MCF 10A (cell line): ENCODE results near the gene NEK1. TPM values are rescaled to one million over a fixed set of nuclear protein-coding genes. Genes with fewer than 3 reads are reported as not detected.

ENCODE experiments used
- BruUV-seq: library from RNA; stranded (reverse); fragments of 400-500 nt; replicated peaks from 2 replicates; lab custom pipeline; 2021; lab: Mats Ljungman, UMichigan
- CTCF ChIA-PET: fragments of 300-600 bp; sonication (Branson Sonifier 250); formaldehyde crosslinking; extraction: SDS; loops from one replicate; lab custom pipeline; 2021; ENCODE audit warnings: antibody characterized with exemption, inconsistent platforms; lab: Yijun Ruan, JAX
- POLR2A ChIA-PET: fragments of 300-600, 350-650 bp; sonication (Branson Sonifier 250); formaldehyde crosslinking; extraction: SDS; loops from one replicate; lab custom pipeline; 2020; ENCODE audit warnings: antibody characterized with exemption, inconsistent platforms; lab: Yijun Ruan, JAX
- DNase-seq: peaks from one replicate; pipeline ENCODE4 v3.0.0-alpha.2; 2018; ENCODE audit not compliant: unreplicated experiment
- H3K27ac Mint-ChIP-seq: one replicate; pipeline ENCODE4 v1.8.0; 2022; ENCODE audit warnings: mild to moderate bottlenecking, low read depth, mixed read lengths; ENCODE audit not compliant: unreplicated experiment
- H3K27me3 Mint-ChIP-seq: one replicate; pipeline ENCODE4 v1.8.0; 2022; ENCODE audit warnings: mixed read lengths; ENCODE audit not compliant: insufficient read depth, unreplicated experiment
- H3K36me3 Mint-ChIP-seq: one replicate; pipeline ENCODE4 v1.8.0; 2022; ENCODE audit warnings: mild to moderate bottlenecking, moderate library complexity, mixed read lengths; ENCODE audit not compliant: insufficient read depth, unreplicated experiment
- H3K4me1 Mint-ChIP-seq: one replicate; pipeline ENCODE4 v1.8.0; 2022; ENCODE audit warnings: mixed read lengths; ENCODE audit not compliant: insufficient read depth, unreplicated experiment
- H3K4me3 Mint-ChIP-seq: one replicate; pipeline ENCODE4 v1.8.0; 2022; ENCODE audit warnings: mild to moderate bottlenecking, moderate library complexity, mixed read lengths; ENCODE audit not compliant: unreplicated experiment
- H3K9me3 Mint-ChIP-seq: one replicate; pipeline ENCODE4 v1.8.0; 2022; ENCODE audit warnings: mixed read lengths; ENCODE audit not compliant: unreplicated experiment
- intact Hi-C: fragments of 100-400 bp; cut with micrococcal nuclease; formaldehyde crosslinking; loops from 2 replicates; pipeline ENCODE4 v1.14.1; 2022
- total RNA-seq: library from RNA; stranded (reverse); gene quantifications from 2 replicates; pipeline ENCODE4 v1.2.3, GENCODE V29; 2022
- TF ChIP-seq, protein P1 (sequence below): fragments of 200-600 bp; IDR thresholded peaks from one replicate; pipeline ENCODE4 v1.8.0; 2022; ENCODE audit warnings: antibody characterized with exemption, mild to moderate bottlenecking; ENCODE audit not compliant: unreplicated experiment

The NEK1 gene
- total RNA-seq, 1 experiment from 2014 or later, result 15.5 TPM

DNA sequence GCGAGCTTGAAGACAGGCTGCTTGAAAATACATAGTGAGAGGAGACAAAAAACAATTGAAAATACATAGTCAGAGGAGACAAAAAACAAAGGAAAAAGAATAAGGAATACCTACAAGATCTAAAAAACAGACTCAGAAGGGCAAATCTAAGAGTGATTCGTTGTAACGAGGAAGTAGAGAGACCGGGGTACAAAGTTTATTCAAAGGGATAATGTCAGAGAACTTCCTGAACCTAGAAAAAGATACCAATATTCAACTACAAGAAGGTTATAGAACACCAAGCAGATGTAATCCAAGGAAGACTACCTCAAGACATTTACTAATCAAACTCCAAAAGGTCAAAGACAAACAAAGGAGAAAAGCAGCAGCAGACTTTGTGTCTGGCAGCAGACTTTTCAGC lies 165.6 kb downstream of the NEK1 start:
- Mint-ChIP-seq H3K27ac (no peak overlapping the region), H3K36me3 (no peaks in the 10 kb centered on the region), H3K27me3 (no peaks in the 10 kb centered on the region), H3K4me3 (no peak overlapping the region), H3K4me1 (no peaks in the 10 kb centered on the region), H3K9me3 (peaks cover 19% of the 10 kb centered on the region)
- ChIA-PET POLR2A (no interaction called here), CTCF (no interaction called here)
- intact Hi-C loops, result no loop called here
- no peak for DNase-seq
- BruUV-seq, result no TSS peak
- TF ChIP-seq, protein P1, sequence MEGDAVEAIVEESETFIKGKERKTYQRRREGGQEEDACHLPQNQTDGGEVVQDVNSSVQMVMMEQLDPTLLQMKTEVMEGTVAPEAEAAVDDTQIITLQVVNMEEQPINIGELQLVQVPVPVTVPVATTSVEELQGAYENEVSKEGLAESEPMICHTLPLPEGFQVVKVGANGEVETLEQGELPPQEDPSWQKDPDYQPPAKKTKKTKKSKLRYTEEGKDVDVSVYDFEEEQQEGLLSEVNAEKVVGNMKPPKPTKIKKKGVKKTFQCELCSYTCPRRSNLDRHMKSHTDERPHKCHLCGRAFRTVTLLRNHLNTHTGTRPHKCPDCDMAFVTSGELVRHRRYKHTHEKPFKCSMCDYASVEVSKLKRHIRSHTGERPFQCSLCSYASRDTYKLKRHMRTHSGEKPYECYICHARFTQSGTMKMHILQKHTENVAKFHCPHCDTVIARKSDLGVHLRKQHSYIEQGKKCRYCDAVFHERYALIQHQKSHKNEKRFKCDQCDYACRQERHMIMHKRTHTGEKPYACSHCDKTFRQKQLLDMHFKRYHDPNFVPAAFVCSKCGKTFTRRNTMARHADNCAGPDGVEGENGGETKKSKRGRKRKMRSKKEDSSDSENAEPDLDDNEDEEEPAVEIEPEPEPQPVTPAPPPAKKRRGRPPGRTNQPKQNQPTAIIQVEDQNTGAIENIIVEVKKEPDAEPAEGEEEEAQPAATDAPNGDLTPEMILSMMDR, result no peak

DNA sequence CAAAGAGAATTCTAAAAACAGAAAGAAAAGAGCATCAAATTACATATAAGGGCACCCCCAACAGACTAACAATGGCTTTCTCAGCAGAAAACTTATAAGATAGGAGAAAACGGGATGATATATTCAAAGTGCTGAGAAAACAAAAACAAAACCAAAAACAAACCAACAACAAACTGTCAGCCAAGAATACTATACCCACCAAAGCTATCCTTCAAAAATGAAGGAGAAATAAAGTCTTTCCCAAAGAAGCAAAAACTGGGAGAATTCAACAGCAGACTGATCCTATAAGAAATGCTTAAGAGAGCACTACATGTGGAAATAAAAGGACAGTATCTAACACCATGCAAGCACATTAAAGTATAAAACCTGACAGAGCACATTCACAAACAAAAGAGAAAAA lies 168.6 kb downstream of the NEK1 start:
- no peak overlapping the region for H3K27ac Mint-ChIP-seq
- peaks cover 19% of the 10 kb centered on the region for H3K9me3 Mint-ChIP-seq
- intact Hi-C loops, result no loop called here
- DNase-seq, result no peak
- no peaks in the 10 kb centered on the region for H3K27me3 Mint-ChIP-seq
- ChIA-PET CTCF (interaction anchor here (0.7 kb wide), 1 partner anchor 27 kb away, joined by 3 read pairs; no protein-coding TSS in a partner anchor), POLR2A (interaction anchor here (0.7 kb wide), 1 partner anchor 618 kb away, joined by 3 read pairs; no protein-coding TSS in a partner anchor)
- no peak overlapping the region for H3K4me3 Mint-ChIP-seq
- no peaks in the 10 kb centered on the region for H3K36me3 Mint-ChIP-seq
- TF ChIP-seq, protein P1, result no peak
- BruUV-seq, result no TSS peak
- peaks cover 5% of the 10 kb centered on the region for H3K4me1 Mint-ChIP-seq

DNA sequence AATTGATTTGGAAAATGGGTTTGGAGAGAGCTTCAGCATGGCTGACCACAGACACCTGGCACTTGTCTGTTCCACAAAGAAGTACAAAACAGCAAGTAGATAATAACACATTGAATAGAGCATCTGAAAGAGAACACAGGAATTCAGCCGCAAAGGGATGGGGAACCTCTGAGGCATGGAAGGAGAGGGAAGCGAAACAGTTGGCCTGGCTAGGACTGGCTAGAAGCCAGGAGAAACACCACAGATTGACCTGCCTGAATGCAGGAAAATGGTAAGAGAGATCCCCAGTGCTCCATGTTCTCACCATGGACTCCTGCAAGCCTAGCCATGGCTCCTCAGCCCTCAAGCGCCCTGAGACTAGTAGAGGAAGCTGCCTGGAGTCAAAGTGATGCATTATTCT lies 171.9 kb downstream of the NEK1 start:
- ChIA-PET POLR2A (no interaction called here), CTCF (no interaction called here)
- Mint-ChIP-seq H3K27ac (no peak overlapping the region), H3K9me3 (peaks cover 11% of the 10 kb centered on the region), H3K27me3 (no peaks in the 10 kb centered on the region), H3K36me3 (no peaks in the 10 kb centered on the region), H3K4me3 (no peak overlapping the region), H3K4me1 (peaks cover 5% of the 10 kb centered on the region)
- intact Hi-C loops, result no loop called here
- TF ChIP-seq, protein P1, result no peak
- BruUV-seq, result no TSS peak
- DNase-seq, result no peak

DNA sequence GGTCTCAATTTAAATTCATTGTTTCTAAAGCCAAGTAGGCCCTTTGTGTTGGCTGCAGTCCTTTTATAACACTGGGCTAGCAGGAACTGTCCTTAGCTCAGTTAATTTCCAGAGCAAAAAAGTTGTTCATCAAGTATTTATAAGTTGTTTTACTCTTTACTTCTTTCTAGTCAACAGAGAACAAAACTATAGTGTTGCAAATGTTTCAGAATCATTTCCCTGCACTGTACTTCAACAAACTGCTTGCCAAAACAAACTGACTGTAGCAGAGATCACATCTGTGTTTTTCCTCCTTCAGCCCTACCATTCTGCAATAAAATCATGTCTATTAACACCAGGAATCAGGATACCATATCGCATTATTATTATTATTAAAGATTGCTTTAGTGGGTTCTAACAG lies 173.1 kb downstream of the NEK1 start:
- intact Hi-C loops, result no loop called here
- peaks cover 5% of the 10 kb centered on the region for H3K4me1 Mint-ChIP-seq
- no TSS peak for BruUV-seq
- no peak for DNase-seq
- POLR2A ChIA-PET, result no interaction called here
- no peak overlapping the region for H3K27ac Mint-ChIP-seq
- TF ChIP-seq, protein P1, result no peak
- H3K9me3 Mint-ChIP-seq, result peaks cover 11% of the 10 kb centered on the region
- H3K27me3 Mint-ChIP-seq, result no peaks in the 10 kb centered on the region
- H3K36me3 Mint-ChIP-seq, result no peaks in the 10 kb centered on the region
- H3K4me3 Mint-ChIP-seq, result no peak overlapping the region
- CTCF ChIA-PET, result interaction anchor here (0.6 kb wide), 1 partner anchor 486 kb away, joined by 3 read pairs; no protein-coding TSS in a partner anchor
